ENCODE data around the gene BANP. TPM values are rescaled to one million over a fixed set of nuclear protein-coding genes. Genes with fewer than 3 reads are reported as not detected.
"Not testable (repeated sequence)": the region's sequence is repeated elsewhere in the genome, so short reads cannot be mapped to it uniquely, and the experiment has no call there.

BANP gene
- total and polyA plus RNA-seq, 2 of the 8 experiments (the other 6 are each of a cell fraction or from before 2014, with no cell fraction given): 25.8 to 39.8 TPM

DNA sequence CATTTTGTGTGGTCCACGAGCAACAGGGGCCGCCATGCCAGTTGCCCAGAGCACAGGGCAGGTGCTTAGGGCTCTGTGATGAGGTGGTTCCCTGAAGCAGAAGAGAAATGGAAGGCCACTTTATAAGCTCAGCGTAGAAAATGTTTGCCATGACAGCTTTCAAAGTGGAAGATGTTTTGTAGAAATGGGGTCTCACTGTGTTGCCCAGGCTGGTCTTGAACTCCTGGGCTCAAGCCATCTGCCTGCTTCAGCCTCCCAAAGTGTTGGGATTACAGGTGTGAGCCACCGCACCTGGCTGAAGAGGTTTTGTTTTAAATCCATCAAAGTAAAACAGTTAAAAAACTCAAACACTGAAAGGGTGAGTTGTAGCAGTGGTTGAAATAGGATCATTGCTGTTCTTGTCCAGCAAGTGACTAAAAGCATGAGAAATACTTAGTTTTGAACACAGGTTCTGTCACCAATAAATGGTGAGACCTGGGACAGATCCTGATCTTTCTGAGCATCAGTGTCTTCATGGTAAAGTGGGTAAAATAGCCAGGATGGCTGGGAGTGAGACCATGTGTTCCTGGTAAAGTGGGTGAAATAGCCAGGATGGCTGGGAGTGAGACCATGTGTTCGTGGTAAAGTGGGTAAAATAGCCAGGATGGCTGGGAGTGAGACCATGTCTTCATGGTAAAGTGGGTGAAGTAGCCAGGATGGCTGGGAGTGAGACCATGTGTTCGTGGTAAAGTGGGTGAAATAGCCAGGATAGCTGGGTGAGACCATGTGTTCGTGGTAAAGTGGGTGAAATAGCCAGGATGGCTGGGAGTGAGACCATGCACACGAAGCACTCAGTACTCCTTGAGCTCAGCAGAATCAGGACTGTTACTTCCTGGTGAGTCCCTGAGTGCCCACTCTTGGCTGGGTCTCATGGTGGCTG is 46.0 kb downstream of the BANP start (continued):
- TF ChIP-seq TBP (IDR thresholded peaks at IDR 0.05; ENCODE audit: low read depth, low read length) (no peak), CREB1 (IDR thresholded peaks at IDR 0.05) (no peak), EGR1 (IDR thresholded peaks at IDR 0.05; ENCODE audit: borderline replicate concordance, low read depth, low read length) (no peak), POLR2A (IDR thresholded peaks at IDR 0.05; ENCODE audit: control extremely low read depth in 1 of 2, low read depth in 2 of 2, low read length in 2 of 2) (no peak), ASH2L (IDR thresholded peaks at IDR 0.05; ENCODE audit: low read length) (no peak), KDM1A (IDR thresholded peaks at IDR 0.05; ENCODE audit: borderline replicate concordance, low read length) (no peak)

DNA sequence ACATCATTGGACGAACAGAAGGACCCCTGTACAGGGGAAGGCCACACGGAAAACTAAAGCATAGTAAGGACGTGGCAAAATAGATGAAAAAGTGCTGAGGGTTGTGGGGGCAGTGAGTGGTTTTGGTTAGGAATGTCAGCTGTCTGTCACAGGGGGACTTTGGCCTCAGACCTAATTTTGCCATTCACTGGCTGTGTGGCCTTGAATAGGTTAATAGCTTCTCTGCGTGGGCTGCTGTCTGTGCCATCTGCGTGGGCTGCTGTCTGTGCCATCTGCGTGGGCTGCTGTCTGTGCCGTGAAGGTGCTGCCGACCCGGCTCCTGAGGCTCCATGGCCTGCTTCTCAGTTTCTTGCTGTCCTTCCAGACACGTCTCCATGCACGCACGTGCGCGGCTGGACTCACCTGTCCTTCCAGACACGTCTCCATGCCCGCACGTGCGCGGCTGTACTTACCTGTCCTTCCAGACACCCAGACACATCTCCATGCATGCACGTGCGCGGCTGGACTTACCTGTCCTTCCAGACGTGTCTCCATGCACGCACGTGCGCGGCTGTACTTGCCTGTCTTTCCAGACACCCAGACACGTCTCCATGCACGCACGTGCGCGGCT is 47.1 kb downstream of the BANP start:
- H2BK12ac ChIP-seq (ENCODE audit: low read depth, low read length); H3K23me2 ChIP-seq (ENCODE audit: low read depth, low read length); H3K23ac ChIP-seq (ENCODE audit: insufficient read length); H2BK15ac ChIP-seq (ENCODE audit: low read length); H3K18ac ChIP-seq (ENCODE audit: extremely low read depth, low read length); H3K36me3 ChIP-seq (ENCODE audit: control insufficient read depth in 2 of 4, insufficient read depth in 4 of 4, low read length in 3 of 4); H2BK20ac ChIP-seq (ENCODE audit: low read length); POLR2A ChIA-PET (ENCODE audit: partially characterized antibody); H3K4me2 ChIP-seq (ENCODE audit: insufficient read depth in 1 of 2, low read depth in 2 of 2, low read length in 2 of 2); H2AK5ac ChIP-seq (ENCODE audit: low read depth, low read length); H2AFZ ChIP-seq (ENCODE audit: low read length); H3K4me3 ChIP-seq (ENCODE audit: extremely low read depth in 1 of 4, insufficient read depth in 2 of 4, low read depth in 3 of 4, low read length in 4 of 4); H4K5ac ChIP-seq (ENCODE audit: insufficient read length, low read depth, low read length); H2BK5ac ChIP-seq (ENCODE audit: low read depth, low read length); H3K27me3 ChIP-seq (replicated peaks in 1 of 4; ENCODE audit: control insufficient read depth in 3 of 4, extremely low read depth in 1 of 4, insufficient read depth in 3 of 4, low read length in 3 of 4); H3K14ac ChIP-seq (ENCODE audit: insufficient read length); H3K9ac ChIP-seq (replicated peaks in 1 of 4; ENCODE audit: extremely low read depth in 1 of 4, low read depth in 3 of 4, low read length in 3 of 4); H3K56ac ChIP-seq (replicated peaks; ENCODE audit: insufficient read length, low read depth, low read length); FAIRE-seq; H3K4me1 ChIP-seq (replicated peaks in 1 of 4; ENCODE audit: control insufficient read depth in 3 of 4, insufficient read depth in 4 of 4, low read length in 3 of 4); H3K27ac ChIP-seq (ENCODE audit: low read depth, low read length); H3K79me2 ChIP-seq (ENCODE audit: control insufficient read depth in 1 of 2, insufficient read depth in 2 of 2, low read length in 2 of 2); H4K8ac ChIP-seq (ENCODE audit: extremely low read depth, insufficient read depth, low read length); H3K9me3 ChIP-seq (ENCODE audit: insufficient read depth in 2 of 2, low read depth in 1 of 2, low read length in 1 of 2); H4K91ac ChIP-seq (replicated peaks; ENCODE audit: insufficient read length, low read length); H4K20me1 ChIP-seq (replicated peaks in 1 of 2; ENCODE audit: control insufficient read depth in 1 of 2, insufficient read depth in 2 of 2, low read length in 2 of 2); H2BK120ac ChIP-seq (replicated peaks; ENCODE audit: low read depth, low read length); H3K4ac ChIP-seq (replicated peaks; ENCODE audit: insufficient read length, low read depth, low read length); DNase-seq (ENCODE audit: low read depth in 1 of 2, low spot score in 2 of 2): not testable (repeated sequence)
- WGBS, 2 experiments (ENCODE audit: extremely low coverage in 1 of 2, insufficient coverage in 1 of 2, insufficient read length in 1 of 2, insufficient replicate concordance in 2 of 2, low coverage in 1 of 2, low lambda C conversion rate in 2 of 2, missing lambda C conversion rate in 1 of 2): 93% methylated on average over 16 of the region's 32 CpGs; no CpG with 5 or more reads in 1 of the 2 experiments
- H3K79me1 ChIP-seq (ENCODE audit: low read depth, low read length): peaks cover 16% of the 10 kb centered on the region; the same call in 1 of the 2 replicates
- CTCF ChIA-PET (ENCODE audit: partially characterized antibody): interaction anchor here (1.0 kb wide), 1 partner anchor 57 kb away, joined by 4 read pairs; no protein-coding TSS in a partner anchor
